ENCODE results near the gene LRRC40.

DNA sequence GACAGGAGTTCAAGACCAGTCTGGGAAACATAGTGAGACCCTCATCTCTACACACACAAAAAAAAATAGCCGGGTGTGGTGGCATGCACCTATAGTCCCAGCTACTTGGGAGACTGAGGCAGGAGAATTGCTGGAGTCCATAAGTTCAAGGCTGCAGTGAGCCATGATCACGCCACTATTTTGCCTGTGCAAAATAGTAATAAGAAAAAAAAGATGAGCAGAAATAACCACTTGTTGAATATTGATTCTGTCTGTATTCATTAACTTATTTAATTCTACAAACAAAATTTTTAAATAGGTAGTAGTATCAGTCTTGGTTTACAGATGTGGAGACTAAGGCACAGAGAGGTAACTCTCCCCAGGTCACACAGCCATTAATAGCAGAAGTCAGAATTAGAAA lies 16.9 kb downstream of the LRRC40 start:
- TF ChIP-seq, protein P1, sequence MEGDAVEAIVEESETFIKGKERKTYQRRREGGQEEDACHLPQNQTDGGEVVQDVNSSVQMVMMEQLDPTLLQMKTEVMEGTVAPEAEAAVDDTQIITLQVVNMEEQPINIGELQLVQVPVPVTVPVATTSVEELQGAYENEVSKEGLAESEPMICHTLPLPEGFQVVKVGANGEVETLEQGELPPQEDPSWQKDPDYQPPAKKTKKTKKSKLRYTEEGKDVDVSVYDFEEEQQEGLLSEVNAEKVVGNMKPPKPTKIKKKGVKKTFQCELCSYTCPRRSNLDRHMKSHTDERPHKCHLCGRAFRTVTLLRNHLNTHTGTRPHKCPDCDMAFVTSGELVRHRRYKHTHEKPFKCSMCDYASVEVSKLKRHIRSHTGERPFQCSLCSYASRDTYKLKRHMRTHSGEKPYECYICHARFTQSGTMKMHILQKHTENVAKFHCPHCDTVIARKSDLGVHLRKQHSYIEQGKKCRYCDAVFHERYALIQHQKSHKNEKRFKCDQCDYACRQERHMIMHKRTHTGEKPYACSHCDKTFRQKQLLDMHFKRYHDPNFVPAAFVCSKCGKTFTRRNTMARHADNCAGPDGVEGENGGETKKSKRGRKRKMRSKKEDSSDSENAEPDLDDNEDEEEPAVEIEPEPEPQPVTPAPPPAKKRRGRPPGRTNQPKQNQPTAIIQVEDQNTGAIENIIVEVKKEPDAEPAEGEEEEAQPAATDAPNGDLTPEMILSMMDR (conservative IDR thresholded peaks at IDR 0.05; ENCODE audit: low read depth, low read length) = no peak
- TF ChIP-seq EZH2 (IDR thresholded peaks at IDR 0.05; ENCODE audit: borderline replicate concordance, low read depth, low read length, poor library complexity, severe bottlenecking) = no peak

Data from A673 (cell line).